GM12878 (cell line): Measurements from ENCODE around the gene ACOX1.

Experiments used
- BMI1 ChIP-seq: fragments of 450-650 bp; IDR thresholded peaks from 2 replicates; pipeline ENCODE4 v1.6.1; 2016; ENCODE audit warnings: mild to moderate bottlenecking, moderate library complexity, borderline replicate concordance
- CTCF ChIP-seq, 3 experiments: IDR thresholded peaks in 2 of 3; conservative IDR thresholded peaks in 1 of 3; 2 replicates each; pipeline ENCODE4 v1.5.1; 2011; ENCODE audit warnings: low read depth in 3 of 3, low read length in 3 of 3, mild to moderate bottlenecking in 3 of 3, control low read depth in 2 of 3, moderate library complexity in 2 of 3, inconsistent platforms in 1 of 3, mixed read lengths in 1 of 3; ENCODE audit not compliant: control insufficient read depth in 2 of 3, insufficient read depth in 1 of 3; ENCODE audit errors: extremely low read depth in 1 of 3
- EP300 ChIP-seq, 2 experiments: fragments of 150-350 bp in 1 of 2; IDR thresholded peaks; 2 replicates each; pipeline ENCODE4 v1.6.1; 2011 to 2012; ENCODE audit warnings: low read depth in 2 of 2, low read length in 2 of 2, borderline replicate concordance in 1 of 2, improper control_type of control experiment in 1 of 2, inconsistent platforms in 1 of 2; ENCODE audit not compliant: control insufficient read depth in 1 of 2
- EZH2 ChIP-seq: IDR thresholded peaks from 2 replicates; pipeline ENCODE4 v1.6.1; 2012; ENCODE audit warnings: low read depth, mild to moderate bottlenecking, control low read depth, inconsistent platforms, low read length, borderline replicate concordance; ENCODE audit not compliant: control insufficient read depth
- FOXM1 ChIP-seq: IDR thresholded peaks from 2 replicates; pipeline ENCODE4 v1.6.1; 2012; ENCODE audit warnings: low read depth, mild to moderate bottlenecking, inconsistent platforms, low read length, moderate library complexity
- MXI1 ChIP-seq: fragments of 150-350 bp; IDR thresholded peaks from 2 replicates; pipeline ENCODE4 v1.6.1; 2011; ENCODE audit warnings: low read depth, mild to moderate bottlenecking, inconsistent platforms, low read length, improper control_type of control experiment
- PAX8 ChIP-seq: fragments of 450-650 bp; IDR thresholded peaks from 2 replicates; pipeline ENCODE4 v1.6.1; 2017; ENCODE audit warnings: mild to moderate bottlenecking, moderate library complexity
- POLR2A ChIP-seq: IDR thresholded peaks from 2 replicates; pipeline ENCODE4 v1.6.1; 2011; ENCODE audit warnings: low read depth, mild to moderate bottlenecking, low read length
- RCOR1 ChIP-seq: conservative IDR thresholded peaks from 2 replicates; pipeline ENCODE4 v1.6.1; 2012; ENCODE audit warnings: low read depth, low read length, improper control_type of control experiment
- SMC3 ChIP-seq: IDR thresholded peaks from 2 replicates; pipeline ENCODE4 v1.6.1; 2011; ENCODE audit warnings: low read length, improper control_type of control experiment, borderline replicate concordance
- ZBED1 ChIP-seq: IDR thresholded peaks from 2 replicates; pipeline ENCODE4 v1.6.1; 2016; ENCODE audit warnings: borderline replicate concordance
- ZBTB33 ChIP-seq: fragments of 450-650 bp; IDR thresholded peaks from 2 replicates; pipeline ENCODE4 v1.6.1; 2017; ENCODE audit warnings: mild to moderate bottlenecking

- no peak for TF ChIP-seq ZBTB33
- no peak for TF ChIP-seq CTCF (IDR thresholded peaks at IDR 0.05 in 2 of 3, conservative IDR thresholded peaks at IDR 0.05 in 1 of 3; ENCODE audit: control insufficient read depth in 2 of 3, extremely low read depth in 1 of 3, insufficient read depth in 1 of 3, low read depth in 3 of 3, low read length in 3 of 3)
- TF ChIP-seq POLR2A = peak; percentile 32
- no peak for TF ChIP-seq PAX8
- no peak for TF ChIP-seq EP300 (IDR thresholded peaks at IDR 0.05; ENCODE audit: borderline replicate concordance in 1 of 2, control insufficient read depth in 1 of 2, low read depth in 2 of 2, low read length in 2 of 2)
- no peak for TF ChIP-seq RCOR1
- no peak for TF ChIP-seq SMC3
- no peak for TF ChIP-seq MXI1
- no peak for TF ChIP-seq EZH2
- TF ChIP-seq FOXM1 = no peak
- TF ChIP-seq ZBED1 = no peak
- TF ChIP-seq BMI1 = no peak
Measured at GRCh38 chr17:75891605-75892555, 87.1 kb downstream of the ACOX1 start.
